MM.1S (cell line): ENCODE measurements around the gene ZXDC.

Experiments used
- DNase-seq: peaks from one replicate; pipeline ENCODE4 v3.0.0-alpha.2; 2015
- H2AFZ ChIP-seq: fragments of 300-600 bp; sonication (generic); 2 replicates; pipeline ENCODE4 v1.6.0; 2016; ENCODE audit warnings: antibody characterized with exemption, low read length
- H3F3A ChIP-seq: fragments of 300-600 bp; sonication (generic); 2 replicates; pipeline ENCODE4 v1.6.1; 2016; ENCODE audit warnings: mild to moderate bottlenecking, antibody characterized with exemption, low read length, moderate library complexity, mixed read lengths; ENCODE audit not compliant: insufficient read depth
- H3K27ac ChIP-seq: fragments of 300-600 bp; sonication (generic); 2 replicates; pipeline ENCODE4 v1.5.1; 2016; ENCODE audit warnings: mild to moderate bottlenecking, low read length
- H3K27me3 ChIP-seq: fragments of 300-600 bp; sonication (generic); replicated peaks from 2 replicates; pipeline ENCODE4 v1.6.0; 2016; ENCODE audit warnings: low read length; ENCODE audit not compliant: insufficient read depth
- H3K36me3 ChIP-seq: fragments of 300-600 bp; sonication (generic); replicated peaks from 2 replicates; pipeline ENCODE4 v1.6.1; 2016; ENCODE audit warnings: mild to moderate bottlenecking, low read length, mixed read lengths; ENCODE audit not compliant: insufficient read depth
- H3K4me1 ChIP-seq: fragments of 300-600 bp; sonication (generic); 2 replicates; pipeline ENCODE4 v1.6.1; 2016; ENCODE audit warnings: low read length, mixed read lengths
- H3K4me2 ChIP-seq: fragments of 300-600 bp; sonication (generic); 2 replicates; pipeline ENCODE4 v1.6.0; 2016; ENCODE audit warnings: low read depth, low read length
- H3K4me3 ChIP-seq: fragments of 300-600 bp; sonication (generic); 2 replicates; pipeline ENCODE4 v1.5.1; 2016; ENCODE audit warnings: low read length, mixed read lengths
- H3K79me2 ChIP-seq: fragments of 300-600 bp; sonication (generic); 2 replicates; pipeline ENCODE4 v1.6.1; 2016; ENCODE audit warnings: mixed run types, low read length, mixed read lengths
- H3K9ac ChIP-seq: fragments of 300-600 bp; sonication (generic); 2 replicates; pipeline ENCODE4 v1.6.1; 2016; ENCODE audit warnings: low read length, mixed read lengths
- H3K9me2 ChIP-seq: fragments of 300-600 bp; sonication (generic); replicated peaks from 2 replicates; pipeline ENCODE4 v1.6.1; 2016; ENCODE audit warnings: mild to moderate bottlenecking, low read length, mixed read lengths; ENCODE audit not compliant: insufficient read depth
- H3K9me3 ChIP-seq: fragments of 300-600 bp; sonication (generic); replicated peaks from 2 replicates; pipeline ENCODE4 v1.6.1; 2016; ENCODE audit warnings: mild to moderate bottlenecking, low read length, mixed read lengths; ENCODE audit not compliant: insufficient read depth
- H4K20me1 ChIP-seq: fragments of 300-600 bp; sonication (generic); 2 replicates; pipeline ENCODE4 v1.6.1; 2016; ENCODE audit warnings: mild to moderate bottlenecking, low read length, moderate library complexity, mixed read lengths; ENCODE audit not compliant: insufficient read depth
- CTCF ChIP-seq: fragments of 300-600 bp; sonication (generic); IDR thresholded peaks from 2 replicates; pipeline ENCODE4 v1.5.1; 2016; ENCODE audit warnings: antibody characterized with exemption, low read length, mixed read lengths
- EZH2 ChIP-seq: fragments of 300-600 bp; sonication (generic); optimal IDR thresholded peaks from 2 replicates; pipeline ENCODE3; 2017; ENCODE audit warnings: low read depth, mild to moderate bottlenecking, antibody characterized with exemption, low read length, mixed read lengths
- EZH2phosphoT487 ChIP-seq: fragments of 300-600 bp; sonication (generic); IDR thresholded peaks from 2 replicates; pipeline ENCODE4 v1.6.1; 2018; ENCODE audit warnings: antibody characterized with exemption, low read length

ZXDC gene

GRCh38 chr3:126498461-126498860 lies 22.8 kb upstream of the ZXDC start:
- Histone ChIP-seq H3F3A (peaks cover 11% of the 10 kb centered on the region), H2AFZ (no peak overlapping the region), H3K36me3 (no peaks in the 10 kb centered on the region), H3K9ac (no peak overlapping the region), H3K79me2 (no peaks in the 10 kb centered on the region), H4K20me1 (no peaks in the 10 kb centered on the region), H3K4me2 (no peak overlapping the region), H3K27me3 (no peaks in the 10 kb centered on the region), H3K4me1 (peaks cover 11% of the 10 kb centered on the region), H3K9me3 (no peaks in the 10 kb centered on the region), H3K4me3 (no peak overlapping the region), H3K27ac (no peak overlapping the region), H3K9me2 (no peaks in the 10 kb centered on the region)
- no peak for TF ChIP-seq CTCF
- no peak for DNase-seq

DNA sequence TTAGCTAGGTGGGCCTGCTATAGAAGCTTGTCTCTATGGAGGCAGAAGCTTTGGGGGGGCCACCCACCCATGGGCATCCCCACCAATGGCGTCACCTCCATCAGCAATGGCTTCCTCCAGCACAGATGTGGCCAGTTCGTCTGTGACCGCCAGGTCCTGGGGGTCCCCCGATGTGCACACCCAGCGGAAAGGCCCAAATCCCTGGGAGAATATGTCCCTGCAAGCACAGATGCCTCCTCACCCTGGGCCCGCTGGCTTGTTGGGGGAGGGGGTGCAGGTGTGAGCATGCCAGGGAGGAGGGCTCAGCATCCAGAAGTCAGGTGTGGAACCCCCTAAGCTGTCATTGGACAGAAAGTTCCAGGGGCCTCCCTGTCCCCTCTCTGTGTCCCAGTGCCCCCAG lies 22.3 kb upstream of the ZXDC start:
- no peak overlapping the region for H3K27ac ChIP-seq
- no peaks in the 10 kb centered on the region for H3K36me3 ChIP-seq
- no peak overlapping the region for H2AFZ ChIP-seq
- H3K4me2 ChIP-seq, result no peak overlapping the region
- H3F3A ChIP-seq, result peaks cover 16% of the 10 kb centered on the region
- H3K9ac ChIP-seq, result no peak overlapping the region
- no peaks in the 10 kb centered on the region for H3K9me3 ChIP-seq
- H3K9me2 ChIP-seq, result no peaks in the 10 kb centered on the region
- H3K27me3 ChIP-seq, result no peaks in the 10 kb centered on the region
- no peak overlapping the region for H3K4me3 ChIP-seq
- H3K4me1 ChIP-seq, result peaks cover 16% of the 10 kb centered on the region
- TF ChIP-seq CTCF (no peak), EZH2 (no peak), EZH2phosphoT487 (no peak)
- no peaks in the 10 kb centered on the region for H3K79me2 ChIP-seq
- no peaks in the 10 kb centered on the region for H4K20me1 ChIP-seq
- DNase-seq, result no peak

DNA sequence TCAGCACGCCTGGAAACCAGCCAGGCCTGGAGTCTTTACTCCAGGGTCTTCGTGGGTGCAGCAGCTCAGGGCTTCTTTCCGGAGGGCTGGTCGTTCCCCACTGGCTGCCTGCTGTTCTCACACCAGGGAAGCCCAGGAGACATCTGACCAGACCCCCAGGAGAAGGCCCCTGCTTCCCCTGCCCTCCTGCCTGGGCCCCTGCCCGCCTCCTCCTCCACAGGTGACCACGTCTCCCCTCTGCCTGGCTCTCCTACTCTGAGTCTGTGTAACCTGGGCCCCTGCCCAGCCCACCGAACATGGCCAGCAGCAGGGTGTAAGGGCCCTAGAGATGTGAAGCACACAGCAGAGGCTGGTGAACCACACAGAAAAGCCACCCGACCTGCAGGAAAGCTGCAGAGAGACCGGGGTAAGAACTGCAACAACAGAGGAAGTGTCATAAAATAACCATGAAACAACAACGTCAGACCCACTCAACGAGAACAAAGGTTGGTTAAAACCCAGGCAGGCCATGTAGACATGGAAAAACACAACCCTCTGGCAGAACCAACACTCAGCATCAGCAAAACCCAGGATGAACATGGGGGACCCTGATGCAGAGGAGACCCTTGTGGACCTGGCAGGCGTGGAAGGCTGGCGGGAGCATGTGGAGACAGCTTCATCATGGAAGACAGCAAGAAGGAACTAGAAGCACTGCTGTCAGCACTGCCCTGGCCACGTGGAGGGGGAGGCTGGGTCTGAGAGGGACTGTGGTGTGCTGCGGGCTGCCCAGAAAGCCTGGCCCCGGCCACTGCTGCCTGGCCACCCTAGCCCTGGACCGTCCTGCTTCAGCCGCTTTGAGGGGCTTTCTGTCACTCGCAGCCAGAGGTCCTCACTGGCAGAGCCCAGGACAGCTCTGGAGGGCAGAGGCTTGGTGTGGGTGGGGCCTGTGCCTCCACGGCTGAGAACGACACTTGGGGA lies 21.5 kb upstream of the ZXDC start:
- H3F3A ChIP-seq, result peaks cover 18% of the 10 kb centered on the region
- no peak overlapping the region for H3K9ac ChIP-seq
- no peak for DNase-seq
- H3K9me2 ChIP-seq, result no peaks in the 10 kb centered on the region
- H3K27me3 ChIP-seq, result no peaks in the 10 kb centered on the region
- H3K27ac ChIP-seq, result no peak overlapping the region
- no peaks in the 10 kb centered on the region for H3K79me2 ChIP-seq
- no peak overlapping the region for H2AFZ ChIP-seq
- H4K20me1 ChIP-seq, result no peaks in the 10 kb centered on the region
- no peaks in the 10 kb centered on the region for H3K9me3 ChIP-seq
- no peak overlapping the region for H3K4me3 ChIP-seq
- no peak for TF ChIP-seq CTCF
- TF ChIP-seq EZH2phosphoT487, result no peak
- no peak for TF ChIP-seq EZH2
- H3K36me3 ChIP-seq, result no peaks in the 10 kb centered on the region
- no peak overlapping the region for H3K4me2 ChIP-seq
- H3K4me1 ChIP-seq, result peaks cover 20% of the 10 kb centered on the region
